Measurements from ENCODE around the gene SCN9A. TPM values are rescaled to one million over a fixed set of nuclear protein-coding genes. Genes with fewer than 3 reads are reported as not detected.

The SCN9A gene
- total and polyA plus RNA-seq, 2 of the 8 experiments (the other 6 are each of a cell fraction or from before 2014, with no cell fraction given) = 1.6 to 6.2 TPM

GRCh38 chr2:166328147-166328546 is 47.6 kb downstream of the SCN9A start (continued):
- TF ChIP-seq BRCA1 (IDR thresholded peaks at IDR 0.05; ENCODE audit: low read depth, low read length) = no peak
- no peak for TF ChIP-seq CHD2 (IDR thresholded peaks at IDR 0.05; ENCODE audit: low read length)
- TF ChIP-seq BACH1 (IDR thresholded peaks at IDR 0.05; ENCODE audit: low read length) = no peak
- TF ChIP-seq TAF1 (IDR thresholded peaks at IDR 0.05; ENCODE audit: low read depth, low read length) = no peak
- TF ChIP-seq SAP30 (IDR thresholded peaks at IDR 0.05; ENCODE audit: insufficient read depth, insufficient replicate concordance, low read length) = no peak
- no peak for TF ChIP-seq HDAC6 (IDR thresholded peaks at IDR 0.05; ENCODE audit: low read depth, low read length)
- no peak for TF ChIP-seq ASH2L (IDR thresholded peaks at IDR 0.05; ENCODE audit: low read length)
- no peak for TF ChIP-seq SIX5 (IDR thresholded peaks at IDR 0.05; ENCODE audit: low read depth, low read length)
- no peak for TF ChIP-seq RBBP5 (IDR thresholded peaks at IDR 0.05; ENCODE audit: borderline replicate concordance, low read depth, low read length)
- TF ChIP-seq EGR1 (IDR thresholded peaks at IDR 0.05; ENCODE audit: borderline replicate concordance, low read depth, low read length) = no peak
- TF ChIP-seq E2F6 (IDR thresholded peaks at IDR 0.05) = no peak
- TF ChIP-seq CTBP2 (IDR thresholded peaks at IDR 0.05; ENCODE audit: borderline replicate concordance, insufficient read depth, insufficient read length, low read length) = no peak
- no peak for TF ChIP-seq RXRA (IDR thresholded peaks at IDR 0.05; ENCODE audit: insufficient read depth, low read depth, low read length)
- TF ChIP-seq GTF2F1 (IDR thresholded peaks at IDR 0.05; ENCODE audit: borderline replicate concordance, low read depth, low read length) = no peak
- no peak for TF ChIP-seq NANOG (IDR thresholded peaks at IDR 0.05; ENCODE audit: insufficient read depth, low read depth, low read length, poor library complexity, severe bottlenecking)
- no peak for TF ChIP-seq TEAD4 (IDR thresholded peaks at IDR 0.05; ENCODE audit: low read depth, low read length)
- no peak for TF ChIP-seq EP300 (IDR thresholded peaks at IDR 0.05; ENCODE audit: borderline replicate concordance in 1 of 2, low read depth in 2 of 2, low read length in 2 of 2)

Measured in H1 (cell line).